Hematopoietic multipotent progenitor cell treated with erythropoietin and hydrocortisone succinate and interleukin-3 and kit ligand, for 15 days (in vitro differentiated cells): ENCODE data around the gene TFB1M.
A peak's percentile ranks its signal among the peaks of the same experiment; 100 is the strongest.
"Not testable (repeated sequence)": the region's sequence is repeated elsewhere in the genome, so short reads cannot be mapped to it uniquely, and the experiment has no call there.

Experiments used
- DNase-seq: peaks from one replicate; pipeline ENCODE4 v3.0.0-alpha.2; 2015; ENCODE audit warnings: low spot score

The TFB1M gene

GRCh38 chr6:155329460-155330132, 15.3 kb upstream of the TFB1M start:
- no peak for DNase-seq

GRCh38 chr6:155328539-155329459, 14.5 kb upstream of the TFB1M start:
- DNase-seq, result no peak

DNA sequence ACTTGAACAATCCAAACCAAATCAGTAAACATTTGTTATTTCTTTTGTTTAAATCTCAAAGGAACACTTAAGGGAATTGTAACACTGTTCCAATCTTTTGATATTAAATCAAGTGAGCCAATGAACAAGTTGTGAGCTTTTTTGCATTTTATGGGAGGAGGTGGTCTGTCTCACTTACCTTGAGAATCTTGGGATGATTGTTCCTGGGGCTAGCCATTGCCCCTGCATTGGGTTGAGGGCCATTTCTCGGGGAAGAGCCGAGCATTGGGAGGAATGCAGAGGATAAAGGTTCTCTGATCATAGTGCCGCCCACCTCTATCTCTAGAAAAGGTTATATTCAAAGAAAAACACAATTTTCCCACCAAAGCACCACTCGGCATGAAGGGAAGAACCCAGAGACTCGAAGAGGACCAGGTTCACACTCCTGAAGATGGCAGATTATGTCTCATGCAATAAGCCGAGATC, 13.8 kb upstream of the TFB1M start:
- no peak for DNase-seq

DNA sequence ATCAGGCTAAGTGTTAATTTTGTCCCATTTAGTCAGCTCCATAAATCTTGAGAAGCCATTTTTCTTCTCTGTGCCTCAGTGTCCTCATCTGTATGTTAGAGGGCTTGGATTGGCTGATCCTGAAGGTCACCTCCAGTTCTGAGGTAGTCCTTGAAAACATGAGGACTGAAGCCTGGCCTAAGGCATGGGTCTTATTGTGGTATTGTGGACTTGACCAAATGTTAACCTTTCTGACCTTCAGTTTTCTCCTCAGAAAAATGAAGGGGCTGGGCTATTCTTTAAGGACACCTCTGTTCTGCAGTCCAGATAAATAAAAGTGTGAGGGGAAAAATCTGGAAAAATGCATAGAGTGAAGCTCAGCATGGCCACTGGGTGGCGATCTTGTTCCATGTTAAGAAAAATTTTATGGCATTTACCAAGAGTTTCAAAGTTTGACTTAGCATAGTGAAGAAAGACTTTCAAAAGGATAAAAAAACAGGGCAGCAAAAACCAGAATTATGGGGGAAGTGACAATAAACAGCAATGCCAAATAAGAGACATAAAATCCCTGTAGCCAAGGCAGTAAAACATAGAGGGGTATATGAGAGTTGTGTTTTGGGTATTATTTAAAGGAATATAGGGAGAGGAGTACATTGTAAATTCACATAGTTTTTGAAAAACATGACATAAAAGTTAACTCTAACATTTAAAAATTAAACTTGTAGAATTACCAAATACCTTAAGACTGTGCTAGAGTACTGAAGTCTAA, 13.2 kb upstream of the TFB1M start:
- peak; percentile 59 for DNase-seq

DNA sequence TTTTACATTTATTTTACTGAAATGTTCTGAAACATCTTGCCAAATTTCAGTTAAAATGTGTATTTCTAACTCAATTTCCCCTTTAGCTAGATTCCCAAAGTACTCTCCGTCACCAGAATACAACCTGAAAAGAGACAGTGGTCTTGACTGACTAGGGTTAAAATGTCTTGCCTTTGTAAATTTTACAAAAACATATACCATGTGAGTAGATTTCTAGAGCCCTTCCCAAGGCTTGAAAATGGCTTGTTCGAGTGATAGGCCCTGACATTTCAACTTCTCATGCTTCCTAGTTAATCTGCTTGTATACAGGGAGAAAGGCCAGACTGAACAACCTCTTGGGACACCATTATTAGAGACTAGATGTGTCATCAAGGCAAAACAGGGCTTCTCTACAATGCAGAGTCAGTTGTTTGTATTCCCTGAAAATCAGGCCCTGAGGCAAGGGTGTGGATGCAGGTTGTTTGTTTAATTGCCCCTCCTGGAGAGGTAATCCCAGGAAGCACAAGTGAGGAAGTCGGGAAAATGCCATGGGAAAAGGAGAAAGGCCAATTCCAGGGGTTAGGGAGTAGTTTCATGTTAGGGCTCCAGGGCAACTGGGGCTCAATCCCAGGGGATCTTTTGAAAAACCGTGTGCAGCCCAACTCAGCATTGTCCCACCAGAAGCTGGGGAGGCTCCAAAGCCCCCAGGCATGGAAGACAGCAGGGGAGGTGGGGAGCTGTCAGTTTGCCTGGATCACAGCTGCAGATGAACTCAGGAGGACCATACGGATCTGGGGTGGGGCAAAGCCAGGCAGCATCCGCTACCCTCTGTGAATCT, 11.6 kb upstream of the TFB1M start:
- DNase-seq, result no peak

DNA sequence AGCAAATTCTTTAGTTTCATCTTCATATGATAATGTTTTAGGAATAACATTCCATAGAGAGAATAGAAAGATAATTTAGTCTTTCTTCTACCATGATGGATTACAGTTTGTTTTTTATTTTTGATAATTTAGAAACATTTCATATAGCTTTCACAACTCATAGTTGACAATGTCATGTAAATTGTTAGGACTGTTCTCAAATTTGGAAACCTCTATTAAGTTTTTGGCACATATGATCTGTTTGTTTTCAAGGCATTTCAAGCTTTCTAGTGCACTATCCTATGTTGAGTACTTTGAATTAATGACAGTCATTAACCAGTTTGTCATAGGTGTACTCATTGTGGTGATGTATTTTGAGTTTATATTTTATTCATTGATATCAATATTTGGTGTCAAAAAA, 10.7 kb upstream of the TFB1M start:
- DNase-seq, result no peak

DNA sequence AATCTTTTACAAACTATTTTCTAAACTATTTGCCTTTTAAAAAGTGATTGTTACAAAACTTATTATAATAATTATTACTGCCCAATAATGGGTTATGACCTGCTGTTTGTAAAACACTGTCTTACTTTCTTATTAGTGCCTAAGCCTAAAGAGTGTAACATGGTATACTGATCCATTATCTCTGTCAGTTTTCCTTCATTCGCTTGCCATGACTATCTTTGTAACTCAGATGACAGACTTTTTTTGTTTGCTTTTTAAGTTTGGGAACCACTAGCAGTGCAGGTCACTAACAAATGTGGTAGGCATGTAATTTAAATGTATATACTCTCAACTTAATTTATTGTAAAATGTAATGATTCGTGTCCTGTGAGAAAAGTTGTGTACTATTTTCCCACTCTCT, 9.9 kb upstream of the TFB1M start:
- DNase-seq, result no peak

- no peak for DNase-seq
Observed at GRCh38 chr6:155319902-155320301, 5.6 kb upstream of the TFB1M start.

DNA sequence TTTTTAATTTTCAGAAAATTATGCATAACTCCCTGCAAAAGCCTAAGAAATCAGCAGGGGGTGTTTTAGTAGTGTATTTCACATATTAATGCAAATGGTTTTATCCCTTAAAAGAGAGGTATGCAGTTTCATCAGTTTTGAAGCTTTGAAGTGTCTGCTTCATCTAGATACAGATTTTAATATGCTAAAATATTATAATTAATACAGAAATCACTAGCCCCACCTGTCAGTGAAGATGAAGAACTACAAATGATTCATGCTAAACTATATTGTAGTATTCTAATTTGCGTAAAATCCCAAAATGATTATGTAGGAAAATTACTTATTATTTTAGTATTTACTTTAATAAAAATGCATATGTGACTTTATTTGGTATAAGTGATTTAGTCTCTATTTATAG, 2.9 kb upstream of the TFB1M start:
- peak; percentile 30 for DNase-seq

GRCh38 chr6:155316419-155316818, 2.1 kb upstream of the TFB1M start:
- no peak for DNase-seq

GRCh38 chr6:155315516-155315871, 1.2 kb upstream of the TFB1M start:
- DNase-seq, result no peak

DNA sequence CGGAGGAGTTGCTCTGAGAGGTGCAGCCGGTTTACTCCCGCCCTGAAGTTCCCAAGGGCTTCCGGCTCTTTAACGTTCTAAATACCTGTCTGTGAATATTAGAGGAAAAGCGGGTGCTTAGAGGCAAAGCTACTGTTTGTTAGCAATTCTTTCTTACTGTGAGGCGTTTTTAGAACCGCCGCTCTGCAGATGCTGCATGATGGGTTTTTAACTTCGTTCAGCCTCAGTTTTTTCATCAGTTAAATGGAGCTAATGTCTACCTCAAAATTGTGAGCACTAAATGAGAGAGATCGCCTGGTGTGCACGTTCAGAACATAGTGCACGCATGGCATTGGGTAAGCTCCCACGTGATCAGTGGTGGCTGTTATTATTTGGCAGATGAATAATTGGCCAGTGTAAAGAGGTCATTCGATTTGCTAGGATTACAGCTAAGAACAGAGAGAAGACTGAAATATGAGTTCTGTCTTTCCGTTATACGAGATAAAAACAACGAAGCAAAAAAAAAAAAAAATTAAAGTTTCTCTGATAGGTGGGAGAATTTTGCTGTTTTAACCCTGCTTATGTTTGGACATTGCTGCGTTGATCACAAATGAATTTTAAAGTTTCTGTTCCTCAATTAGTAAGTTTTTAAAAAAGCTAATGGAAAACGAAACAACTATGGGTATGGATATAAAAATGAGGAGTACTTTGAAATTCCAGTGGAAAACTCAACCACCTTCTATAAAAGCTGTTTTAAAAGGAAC, 660 bp upstream of the TFB1M start:
- DNase-seq, result peak; percentile 67

DNA sequence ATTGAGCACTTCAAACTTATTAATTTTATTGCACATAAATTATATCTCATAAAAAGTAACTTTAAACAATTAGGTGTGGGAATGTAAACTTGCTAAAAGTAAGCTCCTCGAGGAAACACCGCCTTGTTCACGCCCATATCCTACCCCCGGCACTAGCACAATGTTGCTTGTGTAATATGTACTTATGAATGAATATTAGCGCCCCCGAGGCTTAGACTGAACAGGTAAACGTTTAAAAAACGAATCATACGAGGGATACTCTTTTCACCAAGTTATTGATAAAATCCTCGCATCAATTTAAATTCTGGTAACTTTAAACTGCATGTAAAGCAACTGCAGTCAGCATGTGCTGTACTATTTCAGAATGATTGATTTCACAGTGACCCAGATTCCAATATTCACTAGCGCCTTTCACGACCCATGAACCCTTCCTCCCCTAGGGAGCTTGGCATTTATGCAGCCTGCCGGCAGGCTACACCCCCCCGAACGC, 637 bp downstream of the TFB1M start:
- peak; percentile 30 for DNase-seq

DNA sequence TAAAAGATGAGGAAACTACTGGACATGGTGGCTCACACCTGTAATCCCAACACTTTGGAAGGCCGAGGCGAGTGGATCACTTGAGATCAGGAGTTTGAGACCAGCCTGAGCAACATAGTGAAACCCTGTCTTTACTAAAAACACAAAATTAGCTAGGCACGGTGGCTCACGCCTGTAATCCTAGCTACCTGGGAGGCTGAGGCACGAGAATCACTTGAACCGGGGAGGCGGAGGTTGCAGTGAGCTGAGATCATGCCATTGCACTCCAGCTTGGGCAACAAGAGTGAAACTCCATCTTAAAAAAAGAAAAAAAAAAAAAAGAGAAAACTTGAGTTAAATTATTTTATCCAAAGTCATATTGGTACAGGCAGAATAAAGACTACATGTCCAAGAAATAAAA, 1.3 kb downstream of the TFB1M start:
- DNase-seq, result not testable (repeated sequence)

GRCh38 chr6:155311583-155311982, 2.7 kb downstream of the TFB1M start:
- DNase-seq, result no peak

DNA sequence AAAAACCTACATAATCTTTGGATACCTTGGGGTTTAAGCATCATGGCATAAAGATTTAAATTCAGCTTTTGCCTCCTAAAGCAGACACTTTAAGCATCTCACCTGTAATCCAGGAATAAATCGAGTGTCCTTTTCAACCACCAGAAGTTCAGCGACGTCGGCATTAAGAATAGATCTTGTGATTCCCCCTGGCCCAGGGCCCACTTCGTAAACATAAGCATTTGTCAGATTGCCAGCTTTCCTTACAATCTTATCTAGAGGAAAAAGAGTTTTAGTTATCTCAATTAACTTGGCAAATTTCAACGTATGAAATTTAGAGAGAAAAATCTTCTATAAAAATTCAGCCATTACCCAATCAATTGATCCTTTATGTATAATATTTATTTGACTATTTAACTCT, 3.2 kb downstream of the TFB1M start:
- no peak for DNase-seq

DNA sequence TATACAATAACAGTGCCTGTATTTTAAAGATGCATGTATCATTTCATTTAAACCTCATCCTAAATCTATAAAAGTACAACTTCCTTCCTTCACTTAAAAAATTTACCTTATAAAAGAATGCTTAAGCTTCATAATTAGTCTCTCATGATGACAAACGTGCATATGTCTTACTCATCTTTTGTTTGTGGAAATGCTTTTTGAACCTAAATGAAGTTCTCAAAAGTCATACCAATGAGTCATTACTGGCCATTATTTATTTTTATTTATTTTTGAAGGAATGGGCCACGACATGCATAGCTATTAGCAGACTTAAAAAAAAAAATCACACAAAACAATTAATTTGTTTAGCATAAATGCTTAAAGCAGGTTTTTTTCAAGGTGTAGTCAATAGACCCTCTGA, 3.7 kb downstream of the TFB1M start:
- no peak for DNase-seq

GRCh38 chr6:155309150-155309549, 5.1 kb downstream of the TFB1M start:
- DNase-seq, result no peak

- DNase-seq, result no peak
Observed at GRCh38 chr6:155306958-155307357, 7.3 kb downstream of the TFB1M start.

DNA sequence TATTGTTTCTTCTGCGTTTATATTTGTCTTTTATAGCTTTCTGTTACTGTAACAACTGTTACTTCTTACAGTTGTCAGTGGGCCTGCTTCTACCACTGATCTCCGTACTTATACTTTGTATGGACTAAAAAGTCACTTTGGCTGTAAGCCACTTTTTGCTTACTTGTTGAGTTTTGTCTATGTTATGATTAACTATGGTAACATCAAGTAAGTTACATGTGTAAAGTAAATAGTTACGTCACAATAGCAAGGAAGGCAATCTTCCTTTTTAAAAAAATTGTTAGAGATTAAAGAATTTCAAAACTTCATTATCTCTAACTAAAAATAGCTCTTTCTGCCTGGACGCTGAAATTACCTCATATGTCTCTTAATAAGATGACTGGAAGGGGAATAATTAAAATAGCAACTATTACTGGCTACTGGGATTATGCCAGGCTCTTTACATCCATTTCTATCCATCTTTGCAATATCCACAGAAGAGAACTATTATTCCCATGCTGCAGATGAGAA, 10.9 kb downstream of the TFB1M start:
- DNase-seq, result no peak

DNA sequence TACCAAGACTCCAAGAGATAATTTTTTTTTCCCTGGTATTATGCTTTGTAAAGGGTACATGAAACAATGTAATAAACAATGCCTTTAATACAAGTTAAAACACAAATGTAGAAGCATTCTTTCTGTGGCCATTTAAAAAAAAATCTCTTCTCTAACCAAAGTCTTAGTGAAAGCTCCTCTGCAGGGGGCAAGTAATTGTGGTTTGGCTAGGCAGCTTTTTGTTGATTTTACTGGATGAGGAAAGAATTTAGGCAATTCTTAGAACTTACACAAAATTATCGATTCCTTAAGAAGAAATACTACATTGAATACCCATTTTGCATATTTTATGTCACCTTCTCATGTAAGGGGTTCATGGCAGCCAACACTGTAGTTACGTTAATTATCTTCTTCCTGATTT, 12.4 kb downstream of the TFB1M start:
- no peak for DNase-seq
